PFSK-1 (cell line): ENCODE measurements around the gene CAMK4.

Experiments used
- FOXP2 ChIP-seq: optimal IDR thresholded peaks from 2 replicates; pipeline ENCODE3; 2011; ENCODE audit warnings: borderline replicate concordance, control low read depth, inconsistent platforms; ENCODE audit not compliant: insufficient read depth; ENCODE audit errors: extremely low read length, extremely low read depth
- POLR2AphosphoS5 ChIP-seq: IDR thresholded peaks from 2 replicates; pipeline ENCODE4 v1.6.1; 2012; ENCODE audit warnings: low read depth, mild to moderate bottlenecking, control low read depth, low read length, moderate library complexity
- REST ChIP-seq, 2 experiments: IDR thresholded peaks; 2 replicates each; pipeline versions ENCODE4 v1.6.1 to v1.8.0; 2011 to 2012; ENCODE audit warnings: low read depth in 2 of 2, low read length in 2 of 2, control low read depth in 1 of 2, inconsistent platforms in 1 of 2, mild to moderate bottlenecking in 1 of 2, moderate library complexity in 1 of 2; ENCODE audit not compliant: insufficient read depth in 1 of 2
- SIN3A ChIP-seq: IDR thresholded peaks from 2 replicates; pipeline ENCODE4 v1.6.1; 2012; ENCODE audit warnings: mild to moderate bottlenecking, low read length, moderate library complexity, borderline replicate concordance; ENCODE audit not compliant: insufficient read depth
- TAF1 ChIP-seq: IDR thresholded peaks from 2 replicates; pipeline ENCODE4 v1.6.1; 2012; ENCODE audit warnings: low read length, control low read depth, borderline replicate concordance; ENCODE audit not compliant: insufficient read depth

The CAMK4 gene

GRCh38 chr5:111505096-111505495 lies 280.9 kb downstream of the CAMK4 start:
- TF ChIP-seq REST (IDR thresholded peaks at IDR 0.05; ENCODE audit: insufficient read depth in 1 of 2, low read depth in 2 of 2, low read length in 2 of 2): no peak
- TF ChIP-seq FOXP2: no peak
- TF ChIP-seq SIN3A: no peak
- TF ChIP-seq TAF1: no peak
- no peak for TF ChIP-seq POLR2AphosphoS5

- TF ChIP-seq SIN3A (no peak), REST (IDR thresholded peaks at IDR 0.05; ENCODE audit: insufficient read depth in 1 of 2, low read depth in 2 of 2, low read length in 2 of 2) (no peak), FOXP2 (no peak), TAF1 (no peak), POLR2AphosphoS5 (no peak)
Observed at GRCh38 chr5:111507276-111507675, 283.1 kb downstream of the CAMK4 start.

GRCh38 chr5:111509119-111509518 lies 284.9 kb downstream of the CAMK4 start:
- TF ChIP-seq FOXP2 (no peak), POLR2AphosphoS5 (no peak), REST (IDR thresholded peaks at IDR 0.05; ENCODE audit: insufficient read depth in 1 of 2, low read depth in 2 of 2, low read length in 2 of 2) (no peak), SIN3A (no peak), TAF1 (no peak)

GRCh38 chr5:111511174-111511830 lies 287.1 kb downstream of the CAMK4 start:
- no peak for TF ChIP-seq SIN3A
- no peak for TF ChIP-seq REST (IDR thresholded peaks at IDR 0.05; ENCODE audit: insufficient read depth in 1 of 2, low read depth in 2 of 2, low read length in 2 of 2)
- TF ChIP-seq POLR2AphosphoS5: no peak
- no peak for TF ChIP-seq FOXP2
- TF ChIP-seq TAF1: no peak

- TF ChIP-seq SIN3A (no peak), POLR2AphosphoS5 (no peak), FOXP2 (no peak), TAF1 (no peak), REST (IDR thresholded peaks at IDR 0.05; ENCODE audit: insufficient read depth in 1 of 2, low read depth in 2 of 2, low read length in 2 of 2) (no peak)
Observed at GRCh38 chr5:111511831-111512374, 287.7 kb downstream of the CAMK4 start.
